ENCODE data around the gene PCCA. TPM values are rescaled to one million over a fixed set of nuclear protein-coding genes. Genes with fewer than 3 reads are reported as not detected.

The PCCA gene
- total and polyA plus RNA-seq, 2 donors from 2014 or later: 86.2 to 222 TPM

DNA sequence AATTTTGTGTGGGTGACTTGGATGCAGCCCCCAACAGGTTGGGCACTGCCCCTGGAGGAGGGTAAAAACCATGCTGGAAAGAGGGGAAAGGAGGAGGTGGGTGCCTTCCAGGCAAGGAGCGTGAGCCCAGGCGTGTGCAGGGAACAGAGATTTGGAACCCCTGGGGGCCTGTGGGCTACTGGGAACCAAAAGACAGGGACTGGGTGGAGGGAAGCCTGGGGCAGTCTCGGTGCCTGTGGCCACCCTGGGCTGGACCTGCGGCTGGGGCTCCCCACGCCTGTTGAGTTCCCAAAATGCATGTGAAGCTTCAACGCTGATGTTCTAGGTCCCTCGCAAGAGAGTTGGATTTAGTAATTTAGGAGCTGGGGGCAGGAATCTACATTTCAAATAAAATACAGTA, 474.9 kb downstream of the PCCA start:
- H3K4me3 ChIP-seq (ENCODE audit: low read length in 3 of 3): no peak overlapping the region
- H3K9me3 ChIP-seq (ENCODE audit: control insufficient read depth in 2 of 3, insufficient read depth in 1 of 3, low read length in 3 of 3): peaks cover 0 to 5% (median 0%) of the 10 kb centered on the region in 3 donors
- H3K4me1 ChIP-seq (ENCODE audit: control insufficient read depth in 2 of 3, insufficient read depth in 2 of 3, low read depth in 1 of 3, low read length in 3 of 3): peaks cover 0 to 20% (median 5%) of the 10 kb centered on the region in 3 donors
- DNase-seq (no peak), FAIRE-seq (no peak)
- no peaks in the 10 kb centered on the region for H3K36me3 ChIP-seq (ENCODE audit: control insufficient read depth in 2 of 3, insufficient read depth in 3 of 3, low read length in 3 of 3)
- no peak overlapping the region for H3K9ac ChIP-seq (ENCODE audit: low read length in 3 of 3)
- TF ChIP-seq, protein P1, sequence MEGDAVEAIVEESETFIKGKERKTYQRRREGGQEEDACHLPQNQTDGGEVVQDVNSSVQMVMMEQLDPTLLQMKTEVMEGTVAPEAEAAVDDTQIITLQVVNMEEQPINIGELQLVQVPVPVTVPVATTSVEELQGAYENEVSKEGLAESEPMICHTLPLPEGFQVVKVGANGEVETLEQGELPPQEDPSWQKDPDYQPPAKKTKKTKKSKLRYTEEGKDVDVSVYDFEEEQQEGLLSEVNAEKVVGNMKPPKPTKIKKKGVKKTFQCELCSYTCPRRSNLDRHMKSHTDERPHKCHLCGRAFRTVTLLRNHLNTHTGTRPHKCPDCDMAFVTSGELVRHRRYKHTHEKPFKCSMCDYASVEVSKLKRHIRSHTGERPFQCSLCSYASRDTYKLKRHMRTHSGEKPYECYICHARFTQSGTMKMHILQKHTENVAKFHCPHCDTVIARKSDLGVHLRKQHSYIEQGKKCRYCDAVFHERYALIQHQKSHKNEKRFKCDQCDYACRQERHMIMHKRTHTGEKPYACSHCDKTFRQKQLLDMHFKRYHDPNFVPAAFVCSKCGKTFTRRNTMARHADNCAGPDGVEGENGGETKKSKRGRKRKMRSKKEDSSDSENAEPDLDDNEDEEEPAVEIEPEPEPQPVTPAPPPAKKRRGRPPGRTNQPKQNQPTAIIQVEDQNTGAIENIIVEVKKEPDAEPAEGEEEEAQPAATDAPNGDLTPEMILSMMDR (IDR thresholded peaks at IDR 0.05; ENCODE audit: borderline replicate concordance, extremely low read depth, insufficient read depth): no peak
- no peak overlapping the region for H3K27ac ChIP-seq (ENCODE audit: low read depth in 2 of 2, low read length in 2 of 2)
- intact Hi-C loops (cut with DNase I): no loop called here
- H3K27me3 ChIP-seq (ENCODE audit: control insufficient read depth, insufficient read depth, low read length): no peaks in the 10 kb centered on the region

DNA sequence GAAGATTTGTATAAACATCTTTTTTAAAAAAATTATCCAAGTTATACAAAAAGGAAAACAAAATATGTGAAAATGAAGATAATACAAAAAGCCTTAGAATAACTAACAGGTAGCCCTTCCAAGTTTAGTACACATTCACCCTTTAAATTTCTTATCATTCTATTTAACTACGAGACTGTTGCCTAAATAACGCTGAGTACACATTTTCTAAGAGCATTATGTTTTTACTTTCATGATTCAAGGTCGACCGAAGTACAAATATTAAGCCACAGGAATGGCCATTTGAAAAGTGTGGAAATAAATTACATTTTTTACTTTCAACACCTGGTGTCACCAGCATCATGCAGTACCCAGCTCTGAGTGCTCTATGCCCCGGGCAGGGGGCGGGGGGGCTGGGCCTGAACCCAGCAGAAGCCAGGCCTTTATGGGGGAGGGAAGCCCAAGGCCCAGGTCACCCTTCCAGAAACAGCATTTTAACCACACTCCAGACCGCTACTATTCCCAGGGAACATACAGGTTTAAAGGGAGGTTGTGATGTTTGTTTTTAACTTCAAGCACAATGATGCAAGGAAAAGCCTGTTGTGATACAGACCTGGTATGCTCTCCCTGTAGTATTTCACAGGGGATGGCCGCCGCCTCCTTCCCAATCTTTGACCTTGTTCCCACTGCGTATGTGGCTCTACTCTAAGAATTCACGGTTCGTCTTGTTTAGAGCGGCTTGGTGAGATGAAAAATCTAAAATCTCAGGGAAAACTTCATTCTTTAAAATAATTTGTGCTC, 475.7 kb downstream of the PCCA start:
- FAIRE-seq: no peak

GRCh38 chr13:100565286-100565685, 476.4 kb downstream of the PCCA start:
- H3K27me3 ChIP-seq (ENCODE audit: control insufficient read depth, insufficient read depth, low read length): no peaks in the 10 kb centered on the region
- no peak for DNase-seq
- no peak overlapping the region for H3K9ac ChIP-seq (ENCODE audit: low read length in 3 of 3)
- H3K9me3 ChIP-seq (ENCODE audit: control insufficient read depth in 2 of 3, insufficient read depth in 1 of 3, low read length in 3 of 3): peaks cover 0 to 5% (median 0%) of the 10 kb centered on the region in 3 donors
- intact Hi-C loops (cut with DNase I): no loop called here
- peaks cover 0 to 20% (median 5%) of the 10 kb centered on the region in 3 donors for H3K4me1 ChIP-seq (ENCODE audit: control insufficient read depth in 2 of 3, insufficient read depth in 2 of 3, low read depth in 1 of 3, low read length in 3 of 3)
- H3K36me3 ChIP-seq (ENCODE audit: control insufficient read depth in 2 of 3, insufficient read depth in 3 of 3, low read length in 3 of 3): no peaks in the 10 kb centered on the region
- TF ChIP-seq, protein P1 (IDR thresholded peaks at IDR 0.05; ENCODE audit: borderline replicate concordance, extremely low read depth, insufficient read depth): no peak
- no peak overlapping the region for H3K27ac ChIP-seq (ENCODE audit: low read depth in 2 of 2, low read length in 2 of 2)
- H3K4me3 ChIP-seq (ENCODE audit: low read length in 3 of 3): no peak overlapping the region
- no peak for FAIRE-seq

More for the DNA sequence above, 475.7 kb downstream of the PCCA start:
- H3K4me1 ChIP-seq (ENCODE audit: control insufficient read depth in 2 of 3, insufficient read depth in 2 of 3, low read depth in 1 of 3, low read length in 3 of 3): peaks cover 0 to 20% (median 5%) of the 10 kb centered on the region in 3 donors
- TF ChIP-seq, protein P1 (IDR thresholded peaks at IDR 0.05; ENCODE audit: borderline replicate concordance, extremely low read depth, insufficient read depth): no peak
- H3K9me3 ChIP-seq (ENCODE audit: control insufficient read depth in 2 of 3, insufficient read depth in 1 of 3, low read length in 3 of 3): peaks cover 0 to 5% (median 0%) of the 10 kb centered on the region in 3 donors
- peak overlapping the region in 1 of 2 donors; percentile 2 for H3K27ac ChIP-seq (ENCODE audit: low read depth in 2 of 2, low read length in 2 of 2)
- no peak overlapping the region for H3K4me3 ChIP-seq (ENCODE audit: low read length in 3 of 3)
- no peak overlapping the region for H3K9ac ChIP-seq (ENCODE audit: low read length in 3 of 3)
- intact Hi-C loops (cut with DNase I): no loop called here
- no peak for DNase-seq
- H3K36me3 ChIP-seq (ENCODE audit: control insufficient read depth in 2 of 3, insufficient read depth in 3 of 3, low read length in 3 of 3): no peaks in the 10 kb centered on the region
- no peaks in the 10 kb centered on the region for H3K27me3 ChIP-seq (ENCODE audit: control insufficient read depth, insufficient read depth, low read length)
